Gastrocnemius medialis (tissue), 4 donors: Measurements from ENCODE around the gene CBL. TPM values are rescaled to one million over a fixed set of nuclear protein-coding genes. Genes with fewer than 3 reads are reported as not detected.

Source experiments
- ATAC-seq, 2 donors: fragments of 150-250 bp; one replicate each; pipeline ENCODE4 v1.9.1; 2016
- DNase-seq, 2 donors: peaks; one replicate each; pipeline ENCODE4 v3.0.0-alpha.2; 2019
- H3K27ac ChIP-seq, 4 donors: fragments of 200-600 bp; sonication (generic); 1 replicate in 1 of 4; 2 replicates in 3 of 4; pipeline ENCODE4 v1.5.1; 2016 to 2018; ENCODE audit warnings: mild to moderate bottlenecking in 2 of 4, moderate library complexity in 1 of 4
- H3K27me3 ChIP-seq, 3 donors: fragments of 200-600 bp; sonication (generic) in 2 of 3; 1 replicate in 1 of 3; 2 replicates in 2 of 3; pipeline versions ENCODE4 v1.5.1 to v1.6.0; 2016 to 2019; ENCODE audit warnings: mild to moderate bottlenecking in 1 of 3, moderate library complexity in 1 of 3
- H3K36me3 ChIP-seq, 2 donors: fragments of 200-600 bp; sonication (generic) in 1 of 2; one replicate each; pipeline ENCODE4 v1.5.1; 2017 to 2018
- H3K4me1 ChIP-seq, 2 donors: fragments of 200-600 bp; sonication (generic) in 1 of 2; one replicate each; pipeline ENCODE4 v1.5.1; 2016 to 2017; ENCODE audit warnings: mild to moderate bottlenecking in 2 of 2
- H3K4me3 ChIP-seq, 4 donors: fragments of 200-600 bp; sonication (generic) in 3 of 4; 1 replicate in 1 of 4; 2 replicates in 3 of 4; pipeline ENCODE4 v1.5.1; 2016 to 2019; ENCODE audit warnings: mild to moderate bottlenecking in 2 of 4
- H3K9me3 ChIP-seq, 3 donors: fragments of 200-600 bp; sonication (generic) in 2 of 3; 1 replicate in 1 of 3; 2 replicates in 2 of 3; pipeline ENCODE4 v1.5.1; 2016 to 2019
- CTCF ChIP-seq, 5 experiments: fragments of 450-650 bp in 3 of 5; fragments of 200-600 bp in 2 of 5; sonication (generic) in 2 of 5; IDR thresholded peaks in 4 of 5; conservative IDR thresholded peaks in 1 of 5; 1 replicate in 4 of 5; 2 replicates in 1 of 5; pipeline ENCODE4 v1.5.1; 2016 to 2019; ENCODE audit warnings: antibody characterized with exemption in 5 of 5, mild to moderate bottlenecking in 3 of 5, moderate library complexity in 3 of 5
- POLR2A ChIP-seq, 2 donors: fragments of 450-650 bp; IDR thresholded peaks; one replicate each; pipeline ENCODE4 v1.6.1; 2017; ENCODE audit warnings: antibody characterized with exemption in 2 of 2, mild to moderate bottlenecking in 2 of 2, moderate library complexity in 2 of 2
- in situ Hi-C, 4 donors: fragments of 200-750 bp; cut with MboI; loops; one replicate each; pipeline versions ENCODE4 v1.15.0 to v1.8.0; 2017; ENCODE audit warnings: low sequenced_read_pairs in 4 of 4
- intact Hi-C: fragments of 100-400 bp; cut with DNase I; formaldehyde crosslinking; loops from one replicate; pipeline ENCODE4 v1.15.1; 2023; ENCODE audit warnings: low total_unique reads
- total RNA-seq, 4 donors: library from RNA; depleted of rRNA; stranded (reverse); fragments of >200 nt; gene quantifications; one replicate each; pipeline versions ENCODE4 v1.1.0 to v1.2.3, GENCODE V29; 2016

Gene CBL
- total RNA-seq, 4 donors from 2014 or later, result 3.0 to 6.7 (median 4.5) TPM

GRCh38 chr11:119207415-119207960 lies 1.3 kb downstream of the CBL start:
- Histone ChIP-seq H3K27me3 (no peaks in the 10 kb centered on the region), H3K4me1 (peaks cover 15 to 17% of the 10 kb centered on the region in 2 donors), H3K4me3 (peak overlapping the region; percentile 73 to 98 (median 90)), H3K9me3 (no peaks in the 10 kb centered on the region), H3K36me3 (no peaks in the 10 kb centered on the region), H3K27ac (peak overlapping the region; percentile 89 to 98 (median 94))
- intact Hi-C loops (loop anchor here (5.0 to 10.0 kb wide), 5 partner anchors 60 to 267 kb away; partner anchors contain the start of gene VPS11), in situ Hi-C loops (loop anchor here in 1 of 4 donors (10.0 kb wide), 1 partner anchor 117 kb away; no protein-coding TSS in a partner anchor)
- ATAC-seq, result no peak
- TF ChIP-seq CTCF (IDR thresholded peaks at IDR 0.05 in 4 of 5, conservative IDR thresholded peaks at IDR 0.05 in 1 of 5) (no peak), POLR2A (IDR thresholded peaks at IDR 0.05) (no peak)
- no peak for DNase-seq

- no peak overlapping the region for H3K4me3 ChIP-seq
- H3K27ac ChIP-seq, result no peak overlapping the region
- DNase-seq (no peak), ATAC-seq (no peak)
- H3K4me1 ChIP-seq, result peaks cover 15 to 23% of the 10 kb centered on the region in 2 donors
- intact Hi-C loops (loop anchor here (5.0 to 10.0 kb wide), 5 partner anchors 58 to 266 kb away; partner anchors contain the start of gene VPS11), in situ Hi-C loops (loop anchor here in 1 of 4 donors (10.0 kb wide), 1 partner anchor 116 kb away; no protein-coding TSS in a partner anchor)
- H3K9me3 ChIP-seq, result no peaks in the 10 kb centered on the region
- TF ChIP-seq POLR2A (IDR thresholded peaks at IDR 0.05) (no peak), CTCF (IDR thresholded peaks at IDR 0.05 in 4 of 5, conservative IDR thresholded peaks at IDR 0.05 in 1 of 5) (no peak)
- H3K36me3 ChIP-seq, result no peaks in the 10 kb centered on the region
- no peaks in the 10 kb centered on the region for H3K27me3 ChIP-seq
Observed at GRCh38 chr11:119209186-119209585, 3.0 kb downstream of the CBL start.

- in situ Hi-C loops (no loop called here), intact Hi-C loops (no loop called here)
- Histone ChIP-seq H3K27ac (no peak overlapping the region), H3K27me3 (no peaks in the 10 kb centered on the region), H3K4me3 (no peak overlapping the region), H3K9me3 (no peaks in the 10 kb centered on the region), H3K36me3 (no peaks in the 10 kb centered on the region), H3K4me1 (peaks cover 15 to 23% of the 10 kb centered on the region in 2 donors)
- ATAC-seq, result no peak
- TF ChIP-seq POLR2A (IDR thresholded peaks at IDR 0.05), result no peak
- no peak for TF ChIP-seq CTCF (IDR thresholded peaks at IDR 0.05 in 4 of 5, conservative IDR thresholded peaks at IDR 0.05 in 1 of 5)
- DNase-seq, result no peak
Observed at GRCh38 chr11:119210050-119210449, 3.9 kb downstream of the CBL start.

GRCh38 chr11:119218141-119218878 lies 12.2 kb downstream of the CBL start:
- intact Hi-C loops (no loop called here), in situ Hi-C loops (no loop called here)
- no peak overlapping the region for H3K4me3 ChIP-seq
- ATAC-seq (no peak), DNase-seq (no peak)
- H3K9me3 ChIP-seq, result no peaks in the 10 kb centered on the region
- no peaks in the 10 kb centered on the region for H3K36me3 ChIP-seq
- TF ChIP-seq POLR2A (IDR thresholded peaks at IDR 0.05) (no peak), CTCF (IDR thresholded peaks at IDR 0.05 in 4 of 5, conservative IDR thresholded peaks at IDR 0.05 in 1 of 5) (no peak)
- H3K27ac ChIP-seq, result no peak overlapping the region
- H3K4me1 ChIP-seq, result peaks cover 0 to 4% of the 10 kb centered on the region in 2 donors
- H3K27me3 ChIP-seq, result no peaks in the 10 kb centered on the region
